Skeletal muscle cell (primary cell): ENCODE measurements around the gene ZNF254.

Experiments
- DNase-seq: peaks from one replicate; pipeline ENCODE4 v3.0.0-alpha.2; 2010; ENCODE audit warnings: low read depth
- H3K4me3 ChIP-seq: 2 replicates; pipeline ENCODE4 v1.5.1; 2011; ENCODE audit warnings: low read depth, mild to moderate bottlenecking, control low read depth, low read length, moderate library complexity

ZNF254 gene

DNA sequence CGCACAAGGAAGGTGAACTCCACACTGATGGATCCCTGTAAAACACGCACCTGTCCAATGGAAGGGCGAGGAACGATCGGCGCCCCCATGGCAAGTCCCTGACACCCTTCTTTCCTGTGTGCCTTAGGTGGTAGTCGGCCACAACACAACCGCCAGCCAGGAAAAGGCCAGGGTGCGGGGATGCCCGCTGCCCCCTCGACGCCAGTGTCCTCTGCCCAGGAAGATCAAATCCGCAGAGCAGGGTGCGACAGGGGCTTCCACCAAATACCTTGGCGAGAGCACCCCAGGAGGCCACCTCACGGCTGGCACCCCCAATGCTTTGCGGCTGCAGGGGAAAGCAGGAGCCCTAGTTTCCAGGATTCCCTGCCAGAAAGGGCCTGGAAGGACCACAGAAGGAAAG lies 91.2 kb downstream of the ZNF254 start:
- no peak overlapping the region for H3K4me3 ChIP-seq
- no peak for DNase-seq
